ENCODE measurements around the gene MOCS1.

MOCS1 gene

DNA sequence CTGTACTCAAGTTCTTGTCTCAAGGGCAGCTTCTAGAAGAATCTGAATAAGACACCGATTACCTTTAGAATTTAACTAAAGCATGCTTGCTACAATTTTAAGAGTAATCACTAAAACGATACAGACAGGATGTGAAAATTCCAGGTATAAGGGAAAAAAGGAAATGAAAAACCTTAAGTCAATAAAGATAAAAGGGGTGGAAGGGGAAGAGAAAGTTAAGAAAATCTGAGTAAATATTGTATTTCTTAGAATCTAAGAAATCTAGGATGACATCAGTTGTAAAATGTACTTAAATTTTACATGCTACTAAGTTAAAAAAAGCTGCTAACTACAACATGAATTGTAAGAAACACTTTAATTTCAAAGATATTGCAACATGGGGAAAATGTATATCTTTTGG, 30.3 kb upstream of the MOCS1 start:
- 96% methylated on average over 2 of the region's 2 CpGs for WGBS
- Histone ChIP-seq H3K9me3 (ENCODE audit: insufficient read depth, low read depth, low read length) (no peaks in the 10 kb centered on the region), H3K27ac (ENCODE audit: low read depth, low read length) (no peak overlapping the region), H3K9ac (ENCODE audit: low read depth, low read length) (no peak overlapping the region), H3K36me3 (ENCODE audit: insufficient read depth, low read length) (no peaks in the 10 kb centered on the region), H3K4me1 (ENCODE audit: insufficient read depth, low read length) (no peaks in the 10 kb centered on the region), H3K4me3 (ENCODE audit: low read length) (no peak overlapping the region), H3K27me3 (ENCODE audit: insufficient read depth, low read length) (no peaks in the 10 kb centered on the region)

GRCh38 chr6:39964094-39964493, 29.8 kb upstream of the MOCS1 start:
- WGBS = 81% methylated on average over 6 of the region's 6 CpGs
- H3K36me3 ChIP-seq (ENCODE audit: insufficient read depth, low read length) = no peaks in the 10 kb centered on the region
- H3K9me3 ChIP-seq (ENCODE audit: insufficient read depth, low read depth, low read length) = no peaks in the 10 kb centered on the region
- H3K27me3 ChIP-seq (ENCODE audit: insufficient read depth, low read length) = no peaks in the 10 kb centered on the region
- H3K4me3 ChIP-seq (ENCODE audit: low read length) = no peak overlapping the region
- H3K9ac ChIP-seq (ENCODE audit: low read depth, low read length) = no peak overlapping the region
- no peak overlapping the region for H3K27ac ChIP-seq (ENCODE audit: low read depth, low read length)
- H3K4me1 ChIP-seq (ENCODE audit: insufficient read depth, low read length) = no peaks in the 10 kb centered on the region

DNA sequence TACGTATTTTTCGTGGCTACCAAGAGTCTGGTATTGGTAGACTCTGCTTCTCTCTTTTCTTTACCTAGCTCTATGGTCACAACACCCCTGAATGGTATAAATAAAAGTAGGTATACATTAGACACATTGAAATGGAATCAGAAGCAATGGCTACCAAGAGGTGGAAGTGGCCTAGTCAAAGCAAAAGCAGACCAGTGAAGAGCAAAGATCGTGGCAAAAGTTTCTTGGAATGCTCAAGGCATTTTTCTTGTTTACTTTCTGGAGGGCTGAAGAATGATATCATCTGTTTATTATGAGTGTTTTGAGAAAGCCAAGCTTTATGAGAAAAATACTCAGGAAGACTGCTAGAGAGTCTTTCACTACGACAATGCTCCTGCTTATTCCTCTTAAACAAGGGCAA, 28.6 kb upstream of the MOCS1 start:
- no peaks in the 10 kb centered on the region for H3K4me1 ChIP-seq (ENCODE audit: insufficient read depth, low read length)
- WGBS = 98% methylated on average over 4 of the region's 4 CpGs
- H3K27me3 ChIP-seq (ENCODE audit: insufficient read depth, low read length) = no peaks in the 10 kb centered on the region
- no peak overlapping the region for H3K27ac ChIP-seq (ENCODE audit: low read depth, low read length)
- no peaks in the 10 kb centered on the region for H3K9me3 ChIP-seq (ENCODE audit: insufficient read depth, low read depth, low read length)
- no peak overlapping the region for H3K9ac ChIP-seq (ENCODE audit: low read depth, low read length)
- H3K4me3 ChIP-seq (ENCODE audit: low read length) = no peak overlapping the region
- no peaks in the 10 kb centered on the region for H3K36me3 ChIP-seq (ENCODE audit: insufficient read depth, low read length)

DNA sequence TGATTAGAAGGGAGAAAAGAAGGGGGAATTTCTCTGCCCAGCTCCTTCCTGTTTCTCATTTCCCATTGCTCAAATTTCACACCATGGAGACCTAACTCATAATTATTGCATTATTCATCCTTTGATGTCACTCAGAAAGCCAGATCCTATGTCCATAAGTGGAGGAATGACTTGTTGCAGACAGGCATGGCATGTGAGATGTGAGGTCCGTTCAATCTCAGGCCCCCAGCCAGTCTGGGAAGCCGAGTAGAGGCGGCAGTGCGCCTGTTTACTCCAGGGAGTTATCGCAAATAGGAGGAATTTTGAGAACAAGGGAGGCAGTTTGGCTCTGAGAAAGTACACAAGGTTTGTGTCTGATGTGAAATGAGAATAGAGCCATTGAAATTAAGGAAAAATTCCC, 26.9 kb upstream of the MOCS1 start:
- Histone ChIP-seq H3K27me3 (ENCODE audit: insufficient read depth, low read length) (no peaks in the 10 kb centered on the region), H3K27ac (ENCODE audit: low read depth, low read length) (no peak overlapping the region), H3K36me3 (ENCODE audit: insufficient read depth, low read length) (no peaks in the 10 kb centered on the region), H3K4me3 (ENCODE audit: low read length) (no peak overlapping the region), H3K4me1 (ENCODE audit: insufficient read depth, low read length) (no peaks in the 10 kb centered on the region), H3K9me3 (ENCODE audit: insufficient read depth, low read depth, low read length) (no peaks in the 10 kb centered on the region), H3K9ac (ENCODE audit: low read depth, low read length) (no peak overlapping the region)
- WGBS = 89% methylated on average over 5 of the region's 5 CpGs

DNA sequence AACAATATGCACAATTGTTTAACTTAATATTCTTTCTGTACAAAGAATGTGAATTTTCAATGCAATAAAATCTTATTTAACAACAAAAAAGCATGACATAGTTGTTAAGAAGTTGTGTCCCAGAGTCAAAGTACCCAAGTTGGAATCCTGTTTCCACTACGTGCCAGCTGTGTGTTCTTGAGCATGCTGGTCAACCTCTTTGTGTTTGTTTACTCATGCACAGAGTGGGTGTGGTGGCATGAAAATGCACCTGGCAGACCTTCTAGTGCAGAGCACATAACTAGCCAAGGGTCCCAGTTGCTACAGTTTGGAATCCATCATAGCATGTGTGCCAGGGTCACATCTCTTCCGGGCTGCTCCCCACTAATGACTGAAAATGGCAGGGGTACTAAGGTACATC, 24.7 kb upstream of the MOCS1 start:
- Histone ChIP-seq H3K4me3 (ENCODE audit: low read length) (no peak overlapping the region), H3K36me3 (ENCODE audit: insufficient read depth, low read length) (no peaks in the 10 kb centered on the region), H3K9ac (ENCODE audit: low read depth, low read length) (no peak overlapping the region), H3K9me3 (ENCODE audit: insufficient read depth, low read depth, low read length) (no peaks in the 10 kb centered on the region), H3K27ac (ENCODE audit: low read depth, low read length) (no peak overlapping the region), H3K4me1 (ENCODE audit: insufficient read depth, low read length) (no peaks in the 10 kb centered on the region), H3K27me3 (ENCODE audit: insufficient read depth, low read length) (no peaks in the 10 kb centered on the region)
- WGBS = 91% methylated on average over 2 of the region's 2 CpGs

- 97% methylated on average over 4 of the region's 4 CpGs for WGBS
- no peaks in the 10 kb centered on the region for H3K36me3 ChIP-seq (ENCODE audit: insufficient read depth, low read length)
Observed at GRCh38 chr6:39956936-39957335, 22.7 kb upstream of the MOCS1 start.

GRCh38 chr6:39953076-39953618, 18.9 kb upstream of the MOCS1 start:
- Histone ChIP-seq H3K9me3 (ENCODE audit: insufficient read depth, low read depth, low read length) (no peaks in the 10 kb centered on the region), H3K36me3 (ENCODE audit: insufficient read depth, low read length) (no peaks in the 10 kb centered on the region), H3K4me1 (ENCODE audit: insufficient read depth, low read length) (peaks cover 6% of the 10 kb centered on the region), H3K4me3 (ENCODE audit: low read length) (no peak overlapping the region), H3K9ac (ENCODE audit: low read depth, low read length) (no peak overlapping the region), H3K27ac (ENCODE audit: low read depth, low read length) (no peak overlapping the region), H3K27me3 (ENCODE audit: insufficient read depth, low read length) (no peaks in the 10 kb centered on the region)
- WGBS = 94% methylated on average over 2 of the region's 2 CpGs

More at GRCh38 chr6:39956936-39957335, 22.7 kb upstream of the MOCS1 start:
- no peaks in the 10 kb centered on the region for H3K9me3 ChIP-seq (ENCODE audit: insufficient read depth, low read depth, low read length)
- H3K4me3 ChIP-seq (ENCODE audit: low read length) = no peak overlapping the region
- H3K9ac ChIP-seq (ENCODE audit: low read depth, low read length) = no peak overlapping the region
- no peak overlapping the region for H3K27ac ChIP-seq (ENCODE audit: low read depth, low read length)
- no peaks in the 10 kb centered on the region for H3K27me3 ChIP-seq (ENCODE audit: insufficient read depth, low read length)
- no peaks in the 10 kb centered on the region for H3K4me1 ChIP-seq (ENCODE audit: insufficient read depth, low read length)

DNA sequence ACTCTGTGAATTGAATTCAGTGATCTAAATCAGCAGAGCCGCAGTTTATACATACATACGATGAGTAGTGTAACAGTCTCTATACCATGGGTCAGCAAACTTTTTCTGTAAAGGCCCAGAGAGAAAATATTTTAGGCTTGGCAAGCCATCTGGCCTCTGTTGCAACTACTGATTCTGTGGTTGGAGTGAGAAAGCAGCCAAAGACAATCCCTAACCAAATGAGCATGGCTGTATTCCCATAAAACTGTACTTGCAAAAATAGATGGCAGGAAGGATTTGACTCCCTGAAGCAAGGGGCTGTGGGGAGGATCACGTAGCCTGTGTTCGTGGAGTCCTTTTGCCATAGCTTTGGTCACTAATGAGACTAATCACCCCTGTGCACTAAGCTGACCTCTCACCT, 17.9 kb upstream of the MOCS1 start:
- Histone ChIP-seq H3K4me1 (ENCODE audit: insufficient read depth, low read length) (peaks cover 10% of the 10 kb centered on the region), H3K27me3 (ENCODE audit: insufficient read depth, low read length) (no peaks in the 10 kb centered on the region), H3K9ac (ENCODE audit: low read depth, low read length) (no peak overlapping the region), H3K4me3 (ENCODE audit: low read length) (no peak overlapping the region), H3K27ac (ENCODE audit: low read depth, low read length) (no peak overlapping the region), H3K36me3 (ENCODE audit: insufficient read depth, low read length) (no peaks in the 10 kb centered on the region), H3K9me3 (ENCODE audit: insufficient read depth, low read depth, low read length) (no peaks in the 10 kb centered on the region)
- 91% methylated on average over 4 of the region's 4 CpGs for WGBS

GRCh38 chr6:39951716-39952115, 17.5 kb upstream of the MOCS1 start:
- 97% methylated on average over 1 of the region's 1 CpG for WGBS
- no peaks in the 10 kb centered on the region for H3K36me3 ChIP-seq (ENCODE audit: insufficient read depth, low read length)
- H3K4me3 ChIP-seq (ENCODE audit: low read length) = no peak overlapping the region
- no peak overlapping the region for H3K9ac ChIP-seq (ENCODE audit: low read depth, low read length)
- no peaks in the 10 kb centered on the region for H3K27me3 ChIP-seq (ENCODE audit: insufficient read depth, low read length)
- no peak overlapping the region for H3K27ac ChIP-seq (ENCODE audit: low read depth, low read length)
- H3K4me1 ChIP-seq (ENCODE audit: insufficient read depth, low read length) = peaks cover 10% of the 10 kb centered on the region
- H3K9me3 ChIP-seq (ENCODE audit: insufficient read depth, low read depth, low read length) = no peaks in the 10 kb centered on the region

DNA sequence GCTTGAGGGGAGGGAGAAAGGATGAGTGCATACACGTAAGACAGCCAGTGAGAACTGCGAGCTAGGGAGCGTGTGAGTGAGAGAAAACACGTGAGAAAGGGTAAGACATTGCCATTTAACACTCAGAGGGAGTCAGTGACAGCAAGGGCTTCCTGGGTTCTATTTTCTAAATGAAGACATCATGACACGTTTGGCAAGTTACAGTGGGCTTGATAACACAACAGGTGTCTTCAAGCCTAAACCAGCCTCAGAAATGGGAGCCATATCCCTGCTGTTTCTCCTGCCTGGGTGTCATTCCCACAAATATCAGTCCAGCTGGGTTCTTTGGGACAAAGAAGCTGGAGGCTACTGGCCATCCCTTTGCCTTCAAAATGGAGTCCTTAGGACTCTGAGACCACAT, 16.9 kb upstream of the MOCS1 start:
- Histone ChIP-seq H3K4me3 (ENCODE audit: low read length) (no peak overlapping the region), H3K9me3 (ENCODE audit: insufficient read depth, low read depth, low read length) (no peaks in the 10 kb centered on the region), H3K27ac (ENCODE audit: low read depth, low read length) (no peak overlapping the region), H3K9ac (ENCODE audit: low read depth, low read length) (no peak overlapping the region), H3K27me3 (ENCODE audit: insufficient read depth, low read length) (no peaks in the 10 kb centered on the region), H3K36me3 (ENCODE audit: insufficient read depth, low read length) (no peaks in the 10 kb centered on the region), H3K4me1 (ENCODE audit: insufficient read depth, low read length) (peaks cover 10% of the 10 kb centered on the region)
- WGBS = 90% methylated on average over 5 of the region's 5 CpGs

DNA sequence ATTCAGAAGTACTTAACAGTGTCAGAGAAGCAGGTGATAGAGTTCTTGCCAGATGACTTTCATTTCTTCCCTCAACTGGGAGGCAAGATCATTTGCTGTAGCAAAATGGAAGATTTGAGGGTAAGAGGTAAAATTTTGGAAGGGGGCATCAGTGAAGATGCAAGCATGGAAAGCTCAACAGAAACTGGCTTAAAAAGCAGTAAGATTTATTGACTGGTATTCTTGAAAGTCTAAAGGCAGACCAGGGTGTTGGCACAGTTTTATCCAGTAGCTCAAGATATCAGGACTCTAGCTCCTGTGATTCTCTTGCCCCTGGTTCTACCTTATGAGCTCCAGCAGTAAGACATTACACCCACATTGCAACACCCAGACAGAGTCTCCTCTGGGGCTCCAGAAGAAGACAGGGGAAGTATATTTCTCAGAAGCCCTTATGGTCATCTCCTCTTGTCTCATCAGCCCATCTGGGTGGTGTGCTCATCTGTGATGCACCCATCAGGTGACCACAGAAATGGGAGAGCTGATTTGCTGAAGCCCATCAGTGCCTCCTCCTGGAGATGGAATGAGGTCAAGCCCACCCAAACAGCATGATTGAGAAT, 16.0 kb upstream of the MOCS1 start:
- peaks cover 10% of the 10 kb centered on the region for H3K4me1 ChIP-seq (ENCODE audit: insufficient read depth, low read length)
- no peak overlapping the region for H3K27ac ChIP-seq (ENCODE audit: low read depth, low read length)
- H3K27me3 ChIP-seq (ENCODE audit: insufficient read depth, low read length) = no peaks in the 10 kb centered on the region
- H3K9me3 ChIP-seq (ENCODE audit: insufficient read depth, low read depth, low read length) = no peaks in the 10 kb centered on the region
- no peak overlapping the region for H3K9ac ChIP-seq (ENCODE audit: low read depth, low read length)
- no peaks in the 10 kb centered on the region for H3K36me3 ChIP-seq (ENCODE audit: insufficient read depth, low read length)
- no peak overlapping the region for H3K4me3 ChIP-seq (ENCODE audit: low read length)

DNA sequence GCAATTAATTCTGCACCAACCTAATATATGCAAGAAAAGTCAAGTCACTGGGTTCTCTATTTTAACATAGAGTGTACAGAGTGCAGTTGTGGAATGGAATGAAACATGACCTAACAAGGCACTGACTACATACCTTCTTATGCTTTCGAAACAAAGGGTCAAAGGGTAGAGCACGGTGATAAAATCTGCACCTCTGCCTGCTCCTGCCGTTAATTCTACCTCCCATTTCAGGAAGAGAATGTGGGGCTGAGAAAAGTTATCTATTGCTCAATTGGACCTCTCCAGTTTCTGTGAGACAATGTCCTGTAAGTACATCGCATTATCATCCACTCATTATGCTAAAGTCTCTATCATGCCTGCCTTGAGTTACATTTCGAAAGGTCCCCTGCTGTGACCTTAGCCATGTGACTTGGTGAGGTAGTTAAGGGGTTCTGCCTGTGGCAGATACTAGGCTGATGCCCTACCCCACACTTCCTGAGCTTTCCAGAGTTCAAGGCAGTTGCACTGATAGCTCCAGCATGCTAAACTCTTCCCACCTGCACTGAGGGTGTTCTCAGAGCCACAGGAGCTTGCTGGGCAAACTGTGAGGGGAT, 14.0 kb upstream of the MOCS1 start:
- Histone ChIP-seq H3K36me3 (ENCODE audit: insufficient read depth, low read length) (no peaks in the 10 kb centered on the region), H3K27ac (ENCODE audit: low read depth, low read length) (no peak overlapping the region), H3K4me3 (ENCODE audit: low read length) (no peak overlapping the region), H3K27me3 (ENCODE audit: insufficient read depth, low read length) (no peaks in the 10 kb centered on the region), H3K4me1 (ENCODE audit: insufficient read depth, low read length) (peaks cover 10% of the 10 kb centered on the region), H3K9me3 (ENCODE audit: insufficient read depth, low read depth, low read length) (no peaks in the 10 kb centered on the region), H3K9ac (ENCODE audit: low read depth, low read length) (no peak overlapping the region)
- 77% methylated on average over 4 of the region's 5 CpGs for WGBS

Measured in HUES64 (cell line).